ENCODE measurements around the gene ETV7.

Gene ETV7

DNA sequence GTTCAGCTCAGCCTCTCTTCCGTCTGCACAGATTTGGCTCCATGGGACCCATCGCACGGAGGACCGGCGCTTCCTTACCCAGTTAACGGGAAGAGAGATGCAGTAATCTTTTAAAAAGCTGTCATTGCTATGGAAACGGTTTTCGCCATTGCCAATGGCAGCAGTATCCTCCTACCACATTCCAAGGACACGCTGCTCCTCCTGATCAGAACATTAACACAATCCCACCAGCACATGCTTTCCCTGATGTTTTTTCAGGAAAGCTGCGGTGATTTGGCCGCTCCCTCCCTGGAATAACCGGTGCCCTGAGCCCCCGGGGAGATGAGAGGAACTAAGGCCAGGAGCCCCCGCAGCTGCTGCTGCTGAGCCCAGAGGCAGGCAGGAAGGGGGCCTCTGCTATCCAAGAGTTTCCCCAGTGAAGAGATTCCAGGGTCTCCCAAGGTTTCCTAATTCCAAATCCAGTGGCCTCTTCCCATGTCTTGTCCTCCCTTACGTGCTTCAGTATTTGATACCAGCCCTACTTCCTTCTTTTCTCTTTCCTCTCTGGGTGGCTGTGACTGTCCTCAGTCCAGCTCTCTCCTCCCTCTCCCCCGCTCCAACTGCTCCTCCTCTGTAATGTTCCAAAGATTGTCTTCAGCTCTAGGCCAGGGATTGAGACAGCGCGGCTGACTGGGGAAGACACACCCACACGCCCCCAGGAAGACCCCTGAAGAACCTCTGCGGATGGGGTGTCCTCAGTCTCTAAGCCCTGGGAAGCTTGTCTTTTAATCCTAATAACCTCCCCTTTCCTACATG lies 53.3 kb downstream of the ETV7 start:
- TF ChIP-seq, protein P1, sequence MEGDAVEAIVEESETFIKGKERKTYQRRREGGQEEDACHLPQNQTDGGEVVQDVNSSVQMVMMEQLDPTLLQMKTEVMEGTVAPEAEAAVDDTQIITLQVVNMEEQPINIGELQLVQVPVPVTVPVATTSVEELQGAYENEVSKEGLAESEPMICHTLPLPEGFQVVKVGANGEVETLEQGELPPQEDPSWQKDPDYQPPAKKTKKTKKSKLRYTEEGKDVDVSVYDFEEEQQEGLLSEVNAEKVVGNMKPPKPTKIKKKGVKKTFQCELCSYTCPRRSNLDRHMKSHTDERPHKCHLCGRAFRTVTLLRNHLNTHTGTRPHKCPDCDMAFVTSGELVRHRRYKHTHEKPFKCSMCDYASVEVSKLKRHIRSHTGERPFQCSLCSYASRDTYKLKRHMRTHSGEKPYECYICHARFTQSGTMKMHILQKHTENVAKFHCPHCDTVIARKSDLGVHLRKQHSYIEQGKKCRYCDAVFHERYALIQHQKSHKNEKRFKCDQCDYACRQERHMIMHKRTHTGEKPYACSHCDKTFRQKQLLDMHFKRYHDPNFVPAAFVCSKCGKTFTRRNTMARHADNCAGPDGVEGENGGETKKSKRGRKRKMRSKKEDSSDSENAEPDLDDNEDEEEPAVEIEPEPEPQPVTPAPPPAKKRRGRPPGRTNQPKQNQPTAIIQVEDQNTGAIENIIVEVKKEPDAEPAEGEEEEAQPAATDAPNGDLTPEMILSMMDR (IDR thresholded peaks at IDR 0.05) = no peak

DNA sequence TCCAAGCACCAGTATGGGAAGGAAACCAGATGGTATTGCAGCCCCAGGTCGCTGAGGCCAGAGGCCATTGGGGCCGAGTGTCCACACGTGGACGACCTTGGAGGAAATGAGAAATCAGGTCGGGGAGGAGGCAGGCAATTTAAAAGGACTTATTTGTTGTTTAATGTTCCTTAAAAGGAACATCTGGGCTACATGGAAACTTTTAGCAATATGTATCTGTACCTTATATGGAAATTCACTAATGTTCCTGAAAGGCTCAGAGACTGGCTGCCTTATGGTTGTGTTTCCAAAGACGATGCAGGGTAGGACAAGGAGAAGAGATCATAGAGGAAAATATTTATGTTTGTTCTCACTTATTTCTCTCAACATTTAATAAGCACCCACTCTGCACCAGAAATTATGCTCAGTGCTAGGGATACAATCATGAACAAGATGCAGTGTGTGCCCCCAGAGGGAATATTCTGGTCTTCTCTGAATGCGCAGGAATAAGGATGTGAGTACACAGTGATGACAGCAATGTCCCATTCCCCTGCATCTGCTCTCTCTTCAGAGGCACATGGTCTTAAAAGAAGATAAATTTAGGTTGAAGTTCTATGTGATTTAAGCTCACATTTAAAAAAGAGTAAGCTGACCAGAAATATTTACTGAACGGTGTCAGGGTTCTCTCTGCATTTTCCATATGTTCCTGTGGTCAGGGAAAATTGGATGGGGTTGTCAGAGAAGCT lies 54.1 kb downstream of the ETV7 start:
- TF ChIP-seq, protein P1 (IDR thresholded peaks at IDR 0.05) = no peak

DNA sequence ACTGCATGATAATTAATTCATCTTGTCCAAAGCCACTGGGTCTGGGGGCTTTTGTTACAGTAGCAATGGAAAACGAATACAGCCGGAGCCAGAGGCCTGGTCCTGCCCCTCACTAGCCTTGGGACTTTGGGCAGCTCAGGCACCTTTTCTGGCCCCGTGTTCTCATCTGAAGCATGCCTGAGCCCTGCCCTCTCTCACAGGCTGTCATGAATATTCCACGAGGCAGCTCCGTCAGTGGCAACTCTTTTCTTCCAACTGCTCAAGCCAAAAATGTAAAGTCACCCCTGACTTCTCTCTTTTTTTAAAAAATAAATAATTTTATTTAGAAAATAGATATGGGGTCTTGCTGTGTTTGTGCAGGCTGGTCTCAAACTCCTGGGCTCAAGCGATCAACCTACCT lies 56.1 kb downstream of the ETV7 start:
- TF ChIP-seq, protein P1 (IDR thresholded peaks at IDR 0.05) = no peak

DNA sequence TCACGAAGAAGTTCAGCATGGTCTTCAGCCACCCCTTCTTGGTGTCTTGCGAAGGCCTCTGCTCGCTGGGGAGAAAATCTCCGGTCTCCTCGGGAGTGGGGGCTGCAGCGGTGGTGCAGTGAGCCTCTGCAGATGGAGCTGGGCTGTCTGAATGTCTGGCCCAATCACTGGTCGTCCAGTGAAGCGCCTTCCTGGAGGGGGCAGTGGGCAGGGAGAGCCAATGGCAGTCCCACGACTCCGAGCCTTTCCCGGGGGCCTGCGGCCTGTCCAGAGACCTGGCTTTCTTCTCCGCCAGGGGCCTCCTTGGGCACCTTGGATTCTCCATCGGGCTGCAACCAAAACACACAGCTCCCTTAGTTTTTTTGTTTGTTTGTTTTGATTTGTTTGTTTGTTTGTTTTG lies 57.1 kb downstream of the ETV7 start:
- TF ChIP-seq, protein P1 (IDR thresholded peaks at IDR 0.05) = no peak

DNA sequence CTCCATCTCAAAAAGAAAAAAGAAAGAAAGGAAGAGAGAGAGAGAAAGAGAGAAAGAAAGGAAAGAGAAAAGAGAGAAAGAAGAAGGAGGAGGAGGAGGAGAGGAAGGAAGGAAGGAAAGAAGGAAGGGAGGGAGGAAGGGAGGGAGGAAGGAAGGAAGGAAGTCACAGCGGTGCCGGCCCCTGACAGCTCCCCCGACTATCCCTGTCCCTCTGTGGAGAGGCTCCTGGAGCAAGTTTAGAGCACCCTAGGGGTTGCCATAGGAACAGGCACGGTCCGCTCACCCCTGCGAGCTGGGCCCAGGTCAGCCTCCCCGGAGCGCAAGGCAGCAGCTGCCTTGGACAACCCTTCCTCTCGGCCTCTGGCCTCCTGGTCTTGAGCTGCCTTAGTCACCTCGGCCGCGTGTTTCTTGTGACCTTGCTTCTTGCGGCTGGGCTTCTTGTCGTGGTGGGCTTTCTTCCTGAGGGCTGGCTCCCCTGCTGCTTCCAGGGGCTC lies 57.6 kb downstream of the ETV7 start:
- TF ChIP-seq, protein P1 (IDR thresholded peaks at IDR 0.05) = no peak

DNA sequence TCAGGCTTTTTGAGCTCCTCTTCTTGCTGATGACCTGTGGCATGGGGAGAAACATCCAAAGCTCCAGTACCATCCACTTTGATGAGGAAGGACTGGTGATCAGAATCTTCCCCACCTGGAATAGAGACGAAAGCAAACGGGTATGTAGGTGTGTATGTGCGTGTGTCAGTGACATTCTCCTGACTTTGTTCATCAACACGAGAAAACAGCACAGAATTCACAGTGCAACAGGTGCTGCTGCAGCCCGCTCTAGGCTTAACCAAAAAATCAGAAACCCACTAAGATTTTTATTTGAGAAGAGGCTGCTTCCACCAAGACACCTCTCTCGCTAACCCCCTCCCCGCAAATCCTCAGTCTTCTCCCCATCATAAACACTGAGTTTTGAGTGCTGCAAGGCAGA lies 58.9 kb downstream of the ETV7 start:
- TF ChIP-seq, protein P1 (IDR thresholded peaks at IDR 0.05) = no peak

DNA sequence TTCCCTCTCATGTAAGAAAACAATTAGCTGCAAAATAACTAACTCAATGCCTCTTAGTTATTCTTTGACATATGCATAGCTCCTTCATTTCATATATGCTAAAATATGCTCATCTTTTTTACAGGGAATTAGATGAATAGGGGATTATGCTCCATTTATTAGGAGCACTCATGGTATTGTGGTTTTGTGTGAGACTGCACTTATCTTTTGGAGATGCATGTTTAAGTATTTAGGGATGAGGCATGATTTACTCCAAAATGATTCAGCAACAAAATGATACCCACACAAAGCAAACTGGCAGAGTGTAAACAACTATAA lies 59.6 kb downstream of the ETV7 start:
- TF ChIP-seq, protein P1 (IDR thresholded peaks at IDR 0.05) = no peak
